Ovary (tissue), 9 donors: ENCODE data around the gene TNNT2. TPM values are rescaled to one million over a fixed set of nuclear protein-coding genes. Genes with fewer than 3 reads are reported as not detected.

ENCODE experiments used
- DNase-seq, 5 donors: peaks; one replicate each; pipeline ENCODE4 v3.0.0-alpha.2; 2019 to 2020
- H3K27ac ChIP-seq, 2 donors: fragments of 200-600 bp; one replicate each; pipeline versions ENCODE4 v1.5.1 to v1.8.0; 2019 to 2022
- H3K27me3 ChIP-seq: fragments of 200-600 bp; one replicate; pipeline ENCODE4 v1.8.0; 2022
- H3K36me3 ChIP-seq: fragments of 200-600 bp; sonication (generic); one replicate; pipeline ENCODE4 v1.5.1; 2019
- H3K4me1 ChIP-seq: one replicate; pipeline ENCODE4 v1.8.1; 2013; ENCODE audit warnings: mild to moderate bottlenecking, moderate library complexity; ENCODE audit not compliant: insufficient read depth
- H3K4me3 ChIP-seq: fragments of 200-600 bp; sonication (generic); one replicate; pipeline ENCODE4 v1.5.1; 2017
- H3K9me3 ChIP-seq, 2 donors: fragments of 200-600 bp in 1 of 2; sonication (generic) in 1 of 2; one replicate each; pipeline versions ENCODE4 v1.5.1 to v1.8.1; 2013 to 2019; ENCODE audit warnings: mild to moderate bottlenecking in 1 of 2, moderate library complexity in 1 of 2
- EP300 ChIP-seq: sonication (generic); formaldehyde crosslinking; IDR thresholded peaks from one replicate; pipeline ENCODE4 v1.6.1; 2017; ENCODE audit warnings: antibody characterized with exemption
- POLR2A ChIP-seq: fragments of 450-650 bp; IDR thresholded peaks from one replicate; pipeline ENCODE4 v1.6.1; 2017; ENCODE audit warnings: antibody characterized with exemption, mild to moderate bottlenecking, moderate library complexity
- WGBS, 3 donors: extraction: QIAGEN DNeasy Blood & Tissue Kit in 1 of 3; methylation state at CpG; one replicate each; pipeline versions ENCODE4 v1.1.5 to v1.1.7; 2013 to 2017; 5-methylcytosine and 5-hydroxymethylcytosine counted together
- intact Hi-C, 4 donors: fragments of 100-400 bp; cut with DNase I; formaldehyde crosslinking; loops; one replicate each; pipeline versions ENCODE4 v1.11.0 to v1.15.1; 2022 to 2023
- polyA plus RNA-seq, 2 donors: library from polyadenylated mRNA; stranded (reverse); fragments of 200-250 nt in 1 of 2; fragments of 350-450 nt in 1 of 2; fragmentation: Illumina TruSeq in 1 of 2; extraction: RNeasy Lipid Tissue Mini Kit (QIAGEN cat#74804) in 1 of 2; gene quantifications; one replicate each; pipeline ENCODE4 v1.2.3, GENCODE V29; 2013 to 2014
- total RNA-seq, 7 donors: library from RNA; depleted of rRNA in 2 of 7; stranded (reverse); fragments of >200 nt in 2 of 7; fragmentation: NEBNext Ultra II Directional in 3 of 7; extraction: Animal tissue kit (Norgen Biotek cat#: 25700) in 3 of 7; gene quantifications; one replicate each; pipeline versions ENCODE4 v1.1.0 to v1.2.4, GENCODE V29; 2016 to 2023
- TF ChIP-seq, protein P1 (sequence below), 3 donors: fragments of 450-650 bp in 2 of 3; fragments of 200-600 bp in 1 of 3; IDR thresholded peaks; one replicate each; pipeline versions ENCODE4 v1.5.1 to v1.8.0; 2016 to 2022; ENCODE audit warnings: antibody characterized with exemption in 3 of 3, mild to moderate bottlenecking in 1 of 3
- donor health status: DM: no; HTN: no; CAD: no; lungs with moderate emphysema.
- donor health status: DM: no; HTN: no; CAD: no.
- donor health status: Bipolar disorder and iron deficiency.
- donor health status: DM: yes; HTN: yes; CAD: no.
- donor health status: DM: no; HTN: no; CAD: no.
- donor health status: DM: yes; HTN: yes; CAD: no.

Gene TNNT2
- total and polyA plus RNA-seq, 9 donors: 0.11 to 2.8 (median 1.1) TPM; not detected in 1

DNA sequence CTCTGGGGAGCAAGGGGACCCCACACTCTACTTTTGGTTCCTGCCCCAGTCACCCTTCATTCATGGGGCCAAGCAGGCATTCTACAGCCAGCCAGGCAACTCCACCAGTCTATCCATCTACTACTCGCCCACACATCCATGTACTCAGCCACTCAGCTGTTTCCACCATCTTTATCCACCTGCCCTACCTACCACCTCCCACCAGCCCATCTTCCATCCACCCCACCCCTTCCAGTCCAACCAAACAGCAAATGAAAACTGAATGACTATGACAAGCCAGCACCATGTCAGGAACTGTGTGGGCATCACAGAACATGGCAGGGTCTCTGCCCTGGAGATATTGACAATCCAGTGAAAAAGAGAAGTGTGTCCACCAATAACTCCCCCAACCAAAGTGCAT is 13.7 kb upstream of the TNNT2 start:
- Histone ChIP-seq H3K36me3 (no peaks in the 10 kb centered on the region), H3K4me1 (no peaks in the 10 kb centered on the region), H3K27ac (no peak overlapping the region), H3K27me3 (no peaks in the 10 kb centered on the region), H3K9me3 (no peaks in the 10 kb centered on the region), H3K4me3 (no peak overlapping the region)
- WGBS, 3 donors: 90 to 93% (median 92%) methylated on average over 1 of the region's 1 CpG
- DNase-seq: no peak
- no peak for TF ChIP-seq EP300
- TF ChIP-seq, protein P1, sequence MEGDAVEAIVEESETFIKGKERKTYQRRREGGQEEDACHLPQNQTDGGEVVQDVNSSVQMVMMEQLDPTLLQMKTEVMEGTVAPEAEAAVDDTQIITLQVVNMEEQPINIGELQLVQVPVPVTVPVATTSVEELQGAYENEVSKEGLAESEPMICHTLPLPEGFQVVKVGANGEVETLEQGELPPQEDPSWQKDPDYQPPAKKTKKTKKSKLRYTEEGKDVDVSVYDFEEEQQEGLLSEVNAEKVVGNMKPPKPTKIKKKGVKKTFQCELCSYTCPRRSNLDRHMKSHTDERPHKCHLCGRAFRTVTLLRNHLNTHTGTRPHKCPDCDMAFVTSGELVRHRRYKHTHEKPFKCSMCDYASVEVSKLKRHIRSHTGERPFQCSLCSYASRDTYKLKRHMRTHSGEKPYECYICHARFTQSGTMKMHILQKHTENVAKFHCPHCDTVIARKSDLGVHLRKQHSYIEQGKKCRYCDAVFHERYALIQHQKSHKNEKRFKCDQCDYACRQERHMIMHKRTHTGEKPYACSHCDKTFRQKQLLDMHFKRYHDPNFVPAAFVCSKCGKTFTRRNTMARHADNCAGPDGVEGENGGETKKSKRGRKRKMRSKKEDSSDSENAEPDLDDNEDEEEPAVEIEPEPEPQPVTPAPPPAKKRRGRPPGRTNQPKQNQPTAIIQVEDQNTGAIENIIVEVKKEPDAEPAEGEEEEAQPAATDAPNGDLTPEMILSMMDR (IDR thresholded peaks at IDR 0.05): no peak
- no peak for TF ChIP-seq POLR2A
- intact Hi-C loops: no loop called here

DNA sequence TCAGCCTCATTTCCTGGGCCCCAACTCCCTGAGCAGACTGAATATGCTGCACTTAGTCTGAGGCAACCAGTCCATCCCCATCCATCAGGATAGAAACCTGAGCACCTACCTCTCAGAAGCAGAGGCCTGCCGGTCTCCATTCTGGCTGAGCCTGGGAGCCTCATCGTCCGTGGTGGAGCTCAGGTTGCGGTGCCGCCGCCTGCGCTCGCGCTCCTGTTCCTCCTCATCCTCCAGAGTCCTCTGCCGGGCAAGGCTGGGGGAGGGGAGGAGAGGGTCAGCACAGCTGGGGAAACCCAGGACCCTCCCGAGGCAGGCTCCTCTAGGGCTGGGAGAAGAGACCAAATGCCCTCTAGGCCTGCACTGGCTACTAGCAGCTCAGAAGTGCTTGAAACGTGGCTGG is 11.6 kb upstream of the TNNT2 start:
- WGBS, 3 donors: 77 to 82% (median 80%) methylated on average over 12 of the region's 12 CpGs
- no peaks in the 10 kb centered on the region for H3K27me3 ChIP-seq
- no peaks in the 10 kb centered on the region for H3K9me3 ChIP-seq
- no peaks in the 10 kb centered on the region for H3K36me3 ChIP-seq
- H3K4me1 ChIP-seq: no peaks in the 10 kb centered on the region
- TF ChIP-seq POLR2A (no peak), EP300 (no peak)
- TF ChIP-seq, protein P1 (IDR thresholded peaks at IDR 0.05): no peak
- H3K4me3 ChIP-seq: no peak overlapping the region
- no peak for DNase-seq
- H3K27ac ChIP-seq: no peak overlapping the region
- intact Hi-C loops: no loop called here

DNA sequence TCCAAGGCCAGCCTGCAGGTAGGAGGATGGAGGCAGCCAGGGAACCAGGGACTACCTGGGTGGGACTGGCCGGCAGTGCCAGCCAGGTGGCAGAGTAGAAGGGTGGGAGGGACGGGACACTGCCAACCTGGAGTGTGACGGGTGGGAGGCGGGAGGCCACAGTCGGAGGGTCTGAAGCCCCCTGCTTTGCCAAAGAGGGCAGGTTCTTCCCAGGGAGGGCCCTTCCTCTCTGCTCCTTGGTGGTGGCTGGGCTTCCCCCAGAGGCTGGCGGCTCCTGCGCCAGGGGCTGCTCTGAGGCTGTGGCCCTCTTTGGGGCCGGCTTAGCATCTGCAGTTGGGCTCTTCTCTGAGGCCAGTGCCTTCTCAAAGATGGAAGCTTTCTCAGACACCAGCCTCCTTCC is 8.7 kb upstream of the TNNT2 start:
- Histone ChIP-seq H3K36me3 (no peaks in the 10 kb centered on the region), H3K27ac (no peak overlapping the region), H3K4me3 (no peak overlapping the region), H3K27me3 (no peaks in the 10 kb centered on the region), H3K4me1 (no peaks in the 10 kb centered on the region), H3K9me3 (no peaks in the 10 kb centered on the region)
- DNase-seq: no peak
- WGBS, 3 donors: 82 to 91% (median 85%) methylated on average over 8 of the region's 8 CpGs
- intact Hi-C loops: no loop called here
- TF ChIP-seq POLR2A (no peak), EP300 (no peak)
- TF ChIP-seq, protein P1 (IDR thresholded peaks at IDR 0.05): no peak

DNA sequence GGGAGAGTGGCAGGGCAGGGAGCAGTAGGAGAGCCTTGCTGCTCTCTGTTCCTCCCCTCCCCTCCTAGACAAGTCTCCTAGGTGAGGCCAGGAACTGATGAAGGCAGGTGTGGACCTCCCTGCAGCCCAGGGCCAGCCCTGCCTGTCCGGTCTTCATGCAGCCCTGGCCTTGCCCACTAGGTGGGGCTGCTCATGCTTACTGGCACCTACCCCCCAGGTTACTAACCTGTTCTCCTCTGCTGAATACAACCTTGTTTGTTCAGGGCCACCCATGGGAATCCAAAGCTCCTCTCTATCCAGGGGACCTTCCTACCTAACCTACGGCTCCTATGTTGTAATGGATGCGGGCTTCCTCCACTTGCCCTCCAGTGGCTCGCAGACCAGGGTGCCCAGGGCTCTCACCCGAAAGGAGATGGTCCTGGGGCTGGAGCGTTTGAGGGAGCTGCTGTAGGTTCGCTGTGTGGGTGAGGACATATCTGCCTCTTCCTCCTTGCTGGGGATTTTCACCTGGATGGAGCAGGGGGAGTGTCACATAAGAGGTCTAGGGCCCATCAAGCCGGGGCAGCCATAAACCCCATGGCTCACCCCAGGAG is 7.9 kb upstream of the TNNT2 start:
- Histone ChIP-seq H3K9me3 (no peaks in the 10 kb centered on the region), H3K4me3 (no peak overlapping the region), H3K27me3 (no peaks in the 10 kb centered on the region), H3K27ac (no peak overlapping the region), H3K36me3 (no peaks in the 10 kb centered on the region), H3K4me1 (no peaks in the 10 kb centered on the region)
- peak in 1 of 5 donors; percentile 43 for DNase-seq
- 80 to 89% (median 81%) methylated on average over 8 of the region's 8 CpGs for WGBS, 3 donors
- intact Hi-C loops: no loop called here
- no peak for TF ChIP-seq POLR2A
- TF ChIP-seq, protein P1 (IDR thresholded peaks at IDR 0.05): no peak
- TF ChIP-seq EP300: no peak
